ENCODE measurements around the gene C10orf90.

The C10orf90 gene

GRCh38 chr10:126536148-126536547 is 134.3 kb downstream of the C10orf90 start:
- Histone ChIP-seq H3K27ac (ENCODE audit: insufficient read depth, low read length, poor library complexity, severe bottlenecking) (no peak overlapping the region), H3K36me3 (ENCODE audit: control insufficient read depth, insufficient read depth, low read length) (no peaks in the 10 kb centered on the region), H3K9me3 (ENCODE audit: control insufficient read depth, low read length) (no peaks in the 10 kb centered on the region), H3K4me3 (ENCODE audit: insufficient read depth, low read depth, low read length, poor library complexity, severe bottlenecking) (no peak overlapping the region), H3K4me1 (ENCODE audit: control insufficient read depth, insufficient read depth, low read length, poor library complexity, severe bottlenecking) (no peaks in the 10 kb centered on the region), H3K27me3 (replicated peaks; ENCODE audit: control insufficient read depth, insufficient read depth, low read length, poor library complexity, severe bottlenecking) (no peaks in the 10 kb centered on the region)
- no peak for DNase-seq

- Histone ChIP-seq H3K9me3 (ENCODE audit: control insufficient read depth, low read length) (no peaks in the 10 kb centered on the region), H3K27me3 (replicated peaks; ENCODE audit: control insufficient read depth, insufficient read depth, low read length, poor library complexity, severe bottlenecking) (no peaks in the 10 kb centered on the region)
Observed at GRCh38 chr10:126533644-126534043, 136.8 kb downstream of the C10orf90 start.

GRCh38 chr10:126528315-126528835 is 142.1 kb downstream of the C10orf90 start:
- no peak for DNase-seq
- Histone ChIP-seq H3K36me3 (ENCODE audit: control insufficient read depth, insufficient read depth, low read length) (no peaks in the 10 kb centered on the region), H3K4me1 (ENCODE audit: control insufficient read depth, insufficient read depth, low read length, poor library complexity, severe bottlenecking) (no peaks in the 10 kb centered on the region), H3K9me3 (ENCODE audit: control insufficient read depth, low read length) (no peaks in the 10 kb centered on the region), H3K4me3 (ENCODE audit: insufficient read depth, low read depth, low read length, poor library complexity, severe bottlenecking) (no peak overlapping the region), H3K27ac (ENCODE audit: insufficient read depth, low read length, poor library complexity, severe bottlenecking) (no peak overlapping the region), H3K27me3 (replicated peaks; ENCODE audit: control insufficient read depth, insufficient read depth, low read length, poor library complexity, severe bottlenecking) (no peaks in the 10 kb centered on the region)

More at GRCh38 chr10:126533644-126534043, 136.8 kb downstream of the C10orf90 start:
- Histone ChIP-seq H3K4me1 (ENCODE audit: control insufficient read depth, insufficient read depth, low read length, poor library complexity, severe bottlenecking) (no peaks in the 10 kb centered on the region), H3K36me3 (ENCODE audit: control insufficient read depth, insufficient read depth, low read length) (no peaks in the 10 kb centered on the region), H3K4me3 (ENCODE audit: insufficient read depth, low read depth, low read length, poor library complexity, severe bottlenecking) (no peak overlapping the region), H3K27ac (ENCODE audit: insufficient read depth, low read length, poor library complexity, severe bottlenecking) (no peak overlapping the region)
- no peak for DNase-seq

- no peak overlapping the region for H3K4me3 ChIP-seq (ENCODE audit: insufficient read depth, low read depth, low read length, poor library complexity, severe bottlenecking)
- H3K27me3 ChIP-seq (replicated peaks; ENCODE audit: control insufficient read depth, insufficient read depth, low read length, poor library complexity, severe bottlenecking) = no peaks in the 10 kb centered on the region
- no peaks in the 10 kb centered on the region for H3K4me1 ChIP-seq (ENCODE audit: control insufficient read depth, insufficient read depth, low read length, poor library complexity, severe bottlenecking)
- no peak for DNase-seq
- H3K27ac ChIP-seq (ENCODE audit: insufficient read depth, low read length, poor library complexity, severe bottlenecking) = no peak overlapping the region
- H3K36me3 ChIP-seq (ENCODE audit: control insufficient read depth, insufficient read depth, low read length) = no peaks in the 10 kb centered on the region
- H3K9me3 ChIP-seq (ENCODE audit: control insufficient read depth, low read length) = no peaks in the 10 kb centered on the region
Observed at GRCh38 chr10:126527645-126528314, 142.7 kb downstream of the C10orf90 start.

GRCh38 chr10:126525326-126525725 is 145.2 kb downstream of the C10orf90 start:
- H3K9me3 ChIP-seq (ENCODE audit: control insufficient read depth, low read length) = no peaks in the 10 kb centered on the region
- H3K4me1 ChIP-seq (ENCODE audit: control insufficient read depth, insufficient read depth, low read length, poor library complexity, severe bottlenecking) = no peaks in the 10 kb centered on the region

GRCh38 chr10:126524526-126524925 is 146.0 kb downstream of the C10orf90 start:
- no peak for DNase-seq
- no peaks in the 10 kb centered on the region for H3K9me3 ChIP-seq (ENCODE audit: control insufficient read depth, low read length)
- H3K27me3 ChIP-seq (replicated peaks; ENCODE audit: control insufficient read depth, insufficient read depth, low read length, poor library complexity, severe bottlenecking) = no peaks in the 10 kb centered on the region
- H3K4me3 ChIP-seq (ENCODE audit: insufficient read depth, low read depth, low read length, poor library complexity, severe bottlenecking) = no peak overlapping the region
- H3K36me3 ChIP-seq (ENCODE audit: control insufficient read depth, insufficient read depth, low read length) = no peaks in the 10 kb centered on the region
- no peaks in the 10 kb centered on the region for H3K4me1 ChIP-seq (ENCODE audit: control insufficient read depth, insufficient read depth, low read length, poor library complexity, severe bottlenecking)
- H3K27ac ChIP-seq (ENCODE audit: insufficient read depth, low read length, poor library complexity, severe bottlenecking) = no peak overlapping the region

More at GRCh38 chr10:126525326-126525725, 145.2 kb downstream of the C10orf90 start:
- DNase-seq = no peak
- Histone ChIP-seq H3K4me3 (ENCODE audit: insufficient read depth, low read depth, low read length, poor library complexity, severe bottlenecking) (no peak overlapping the region), H3K27ac (ENCODE audit: insufficient read depth, low read length, poor library complexity, severe bottlenecking) (no peak overlapping the region), H3K36me3 (ENCODE audit: control insufficient read depth, insufficient read depth, low read length) (no peaks in the 10 kb centered on the region), H3K27me3 (replicated peaks; ENCODE audit: control insufficient read depth, insufficient read depth, low read length, poor library complexity, severe bottlenecking) (no peaks in the 10 kb centered on the region)

- no peaks in the 10 kb centered on the region for H3K9me3 ChIP-seq (ENCODE audit: control insufficient read depth, low read length)
- H3K36me3 ChIP-seq (ENCODE audit: control insufficient read depth, insufficient read depth, low read length) = no peaks in the 10 kb centered on the region
- no peak for DNase-seq
- H3K4me1 ChIP-seq (ENCODE audit: control insufficient read depth, insufficient read depth, low read length, poor library complexity, severe bottlenecking) = no peaks in the 10 kb centered on the region
- H3K27me3 ChIP-seq (replicated peaks; ENCODE audit: control insufficient read depth, insufficient read depth, low read length, poor library complexity, severe bottlenecking) = no peaks in the 10 kb centered on the region
- no peak overlapping the region for H3K27ac ChIP-seq (ENCODE audit: insufficient read depth, low read length, poor library complexity, severe bottlenecking)
- no peak overlapping the region for H3K4me3 ChIP-seq (ENCODE audit: insufficient read depth, low read depth, low read length, poor library complexity, severe bottlenecking)
Observed at GRCh38 chr10:126523071-126523470, 147.4 kb downstream of the C10orf90 start.

GRCh38 chr10:126521399-126521798 is 149.1 kb downstream of the C10orf90 start:
- no peaks in the 10 kb centered on the region for H3K9me3 ChIP-seq (ENCODE audit: control insufficient read depth, low read length)
- DNase-seq = no peak
- no peaks in the 10 kb centered on the region for H3K36me3 ChIP-seq (ENCODE audit: control insufficient read depth, insufficient read depth, low read length)
- no peaks in the 10 kb centered on the region for H3K27me3 ChIP-seq (replicated peaks; ENCODE audit: control insufficient read depth, insufficient read depth, low read length, poor library complexity, severe bottlenecking)
- H3K4me1 ChIP-seq (ENCODE audit: control insufficient read depth, insufficient read depth, low read length, poor library complexity, severe bottlenecking) = no peaks in the 10 kb centered on the region
- no peak overlapping the region for H3K27ac ChIP-seq (ENCODE audit: insufficient read depth, low read length, poor library complexity, severe bottlenecking)
- no peak overlapping the region for H3K4me3 ChIP-seq (ENCODE audit: insufficient read depth, low read depth, low read length, poor library complexity, severe bottlenecking)

- H3K27ac ChIP-seq (ENCODE audit: insufficient read depth, low read length, poor library complexity, severe bottlenecking) = no peak overlapping the region
- no peaks in the 10 kb centered on the region for H3K9me3 ChIP-seq (ENCODE audit: control insufficient read depth, low read length)
- no peak for DNase-seq
- no peaks in the 10 kb centered on the region for H3K4me1 ChIP-seq (ENCODE audit: control insufficient read depth, insufficient read depth, low read length, poor library complexity, severe bottlenecking)
- no peaks in the 10 kb centered on the region for H3K27me3 ChIP-seq (replicated peaks; ENCODE audit: control insufficient read depth, insufficient read depth, low read length, poor library complexity, severe bottlenecking)
- H3K4me3 ChIP-seq (ENCODE audit: insufficient read depth, low read depth, low read length, poor library complexity, severe bottlenecking) = no peak overlapping the region
- no peaks in the 10 kb centered on the region for H3K36me3 ChIP-seq (ENCODE audit: control insufficient read depth, insufficient read depth, low read length)
Observed at GRCh38 chr10:126520751-126521317, 149.7 kb downstream of the C10orf90 start.

GRCh38 chr10:126519992-126520391 is 150.5 kb downstream of the C10orf90 start:
- no peaks in the 10 kb centered on the region for H3K27me3 ChIP-seq (replicated peaks; ENCODE audit: control insufficient read depth, insufficient read depth, low read length, poor library complexity, severe bottlenecking)
- H3K27ac ChIP-seq (ENCODE audit: insufficient read depth, low read length, poor library complexity, severe bottlenecking) = no peak overlapping the region
- H3K4me1 ChIP-seq (ENCODE audit: control insufficient read depth, insufficient read depth, low read length, poor library complexity, severe bottlenecking) = no peaks in the 10 kb centered on the region

More at GRCh38 chr10:126519992-126520391, 150.5 kb downstream of the C10orf90 start:
- H3K4me3 ChIP-seq (ENCODE audit: insufficient read depth, low read depth, low read length, poor library complexity, severe bottlenecking) = no peak overlapping the region
- DNase-seq = no peak
- no peaks in the 10 kb centered on the region for H3K9me3 ChIP-seq (ENCODE audit: control insufficient read depth, low read length)
- no peaks in the 10 kb centered on the region for H3K36me3 ChIP-seq (ENCODE audit: control insufficient read depth, insufficient read depth, low read length)

All from effector memory CD4-positive, alpha-beta T cell (primary cell).